HG02623 (cell line): Measurements from ENCODE around the gene RNASET2.

Source experiments
- ATAC-seq: cut with Tn5 transposase; IDR thresholded peaks from one replicate; pipeline ENCODE4 v1.9.1; 2021; ENCODE audit warnings: moderate library complexity; ENCODE audit not compliant: unreplicated experiment

The RNASET2 gene

GRCh38 chr6:166970776-166971175 is 14.4 kb upstream of the RNASET2 start:
- ATAC-seq, result no peak

GRCh38 chr6:166970091-166970490 is 13.7 kb upstream of the RNASET2 start:
- ATAC-seq, result no peak

- no peak for ATAC-seq
These were observed 13.1 kb upstream of the RNASET2 start for GRCh38 chr6:166969390-166970002.

GRCh38 chr6:166966268-166966667 is 9.9 kb upstream of the RNASET2 start:
- ATAC-seq, result no peak

GRCh38 chr6:166960609-166960978 is 4.2 kb upstream of the RNASET2 start:
- ATAC-seq, result no peak

- ATAC-seq, result no peak
These were observed 3.7 kb upstream of the RNASET2 start for GRCh38 chr6:166959911-166960608.

- ATAC-seq, result no peak
These were observed 2.8 kb upstream of the RNASET2 start for GRCh38 chr6:166958926-166959861.

- ATAC-seq, result no peak
These were observed 1.4 kb upstream of the RNASET2 start for GRCh38 chr6:166957805-166958076.

GRCh38 chr6:166957087-166957804 is 896 bp upstream of the RNASET2 start:
- peak; percentile 43 for ATAC-seq

GRCh38 chr6:166955865-166956443 is 396 bp downstream of the RNASET2 start:
- ATAC-seq, result peak; percentile 1

GRCh38 chr6:166955121-166955864 is 1.1 kb downstream of the RNASET2 start:
- no peak for ATAC-seq

- no peak for ATAC-seq
These were observed 2.1 kb downstream of the RNASET2 start for GRCh38 chr6:166954118-166954713.

- no peak for ATAC-seq
These were observed 3.5 kb downstream of the RNASET2 start for GRCh38 chr6:166952567-166953486.

GRCh38 chr6:166952121-166952520 is 4.2 kb downstream of the RNASET2 start:
- ATAC-seq, result no peak

- ATAC-seq, result no peak
These were observed 4.7 kb downstream of the RNASET2 start for GRCh38 chr6:166951670-166952060.

GRCh38 chr6:166950892-166951669 is 5.3 kb downstream of the RNASET2 start:
- peak; percentile 92 for ATAC-seq

- peak; percentile 29 for ATAC-seq
These were observed 5.9 kb downstream of the RNASET2 start for GRCh38 chr6:166950443-166950821.
